ENCODE data around the gene DOCK2.

Gene DOCK2

DNA sequence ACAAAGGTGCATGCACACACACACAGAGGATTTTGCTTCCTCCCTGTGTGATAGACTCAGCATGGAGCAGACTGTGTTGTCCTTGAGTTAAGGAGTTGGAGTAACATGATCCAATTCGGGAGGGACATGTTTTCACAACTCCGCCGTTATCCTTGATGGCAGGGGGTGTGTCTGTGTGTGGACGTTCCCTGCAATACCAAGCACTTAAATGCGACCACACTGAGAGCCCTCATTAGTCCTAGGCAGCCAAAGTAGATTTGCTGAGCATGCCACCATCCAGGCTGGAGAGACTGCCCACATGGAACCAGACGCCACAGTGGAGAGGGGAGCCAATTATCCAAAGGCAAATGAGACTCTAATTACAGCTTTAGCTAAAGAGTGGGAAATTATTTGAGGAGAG is 140.1 kb downstream of the DOCK2 start (continued):
- TF ChIP-seq, protein P1, sequence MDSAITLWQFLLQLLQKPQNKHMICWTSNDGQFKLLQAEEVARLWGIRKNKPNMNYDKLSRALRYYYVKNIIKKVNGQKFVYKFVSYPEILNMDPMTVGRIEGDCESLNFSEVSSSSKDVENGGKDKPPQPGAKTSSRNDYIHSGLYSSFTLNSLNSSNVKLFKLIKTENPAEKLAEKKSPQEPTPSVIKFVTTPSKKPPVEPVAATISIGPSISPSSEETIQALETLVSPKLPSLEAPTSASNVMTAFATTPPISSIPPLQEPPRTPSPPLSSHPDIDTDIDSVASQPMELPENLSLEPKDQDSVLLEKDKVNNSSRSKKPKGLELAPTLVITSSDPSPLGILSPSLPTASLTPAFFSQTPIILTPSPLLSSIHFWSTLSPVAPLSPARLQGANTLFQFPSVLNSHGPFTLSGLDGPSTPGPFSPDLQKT (IDR thresholded peaks at IDR 0.05; ENCODE audit: borderline replicate concordance, low read depth, low read length) = no peak
- no peak for TF ChIP-seq ZNF335 (tag by site-specific recombination; conservative IDR thresholded peaks at IDR 0.05)
- no peak for TF ChIP-seq ZBTB8A (tag by site-specific recombination; IDR thresholded peaks at IDR 0.05)
- no peak for TF ChIP-seq YY1 (tag by site-specific recombination; IDR thresholded peaks at IDR 0.05)
- TF ChIP-seq TCF7L2 (IDR thresholded peaks at IDR 0.05; ENCODE audit: borderline replicate concordance, low read depth, low read length) = no peak
- no peak for TF ChIP-seq ZNF223 (tag by site-specific recombination; IDR thresholded peaks at IDR 0.05)
- TF ChIP-seq ZNF121 (tag by site-specific recombination; IDR thresholded peaks at IDR 0.05) = no peak
- TF ChIP-seq ZNF544 (tag by site-specific recombination; IDR thresholded peaks at IDR 0.05) = no peak
- TF ChIP-seq, protein P2, sequence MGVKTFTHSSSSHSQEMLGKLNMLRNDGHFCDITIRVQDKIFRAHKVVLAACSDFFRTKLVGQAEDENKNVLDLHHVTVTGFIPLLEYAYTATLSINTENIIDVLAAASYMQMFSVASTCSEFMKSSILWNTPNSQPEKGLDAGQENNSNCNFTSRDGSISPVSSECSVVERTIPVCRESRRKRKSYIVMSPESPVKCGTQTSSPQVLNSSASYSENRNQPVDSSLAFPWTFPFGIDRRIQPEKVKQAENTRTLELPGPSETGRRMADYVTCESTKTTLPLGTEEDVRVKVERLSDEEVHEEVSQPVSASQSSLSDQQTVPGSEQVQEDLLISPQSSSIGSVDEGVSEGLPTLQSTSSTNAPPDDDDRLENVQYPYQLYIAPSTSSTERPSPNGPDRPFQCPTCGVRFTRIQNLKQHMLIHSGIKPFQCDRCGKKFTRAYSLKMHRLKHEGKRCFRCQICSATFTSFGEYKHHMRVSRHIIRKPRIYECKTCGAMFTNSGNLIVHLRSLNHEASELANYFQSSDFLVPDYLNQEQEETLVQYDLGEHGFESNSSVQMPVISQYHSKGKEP (tag by site-specific recombination; IDR thresholded peaks at IDR 0.05) = no peak
- peak; percentile 76 for TF ChIP-seq KLF9 (tag by site-specific recombination; IDR thresholded peaks at IDR 0.05; ENCODE audit: low read depth)
- no peak for TF ChIP-seq ZNF16 (tag by site-specific recombination; IDR thresholded peaks at IDR 0.05; ENCODE audit: low read depth)
- no peak for TF ChIP-seq ZNF660 (tag by site-specific recombination; IDR thresholded peaks at IDR 0.05)
- TF ChIP-seq, protein P3, sequence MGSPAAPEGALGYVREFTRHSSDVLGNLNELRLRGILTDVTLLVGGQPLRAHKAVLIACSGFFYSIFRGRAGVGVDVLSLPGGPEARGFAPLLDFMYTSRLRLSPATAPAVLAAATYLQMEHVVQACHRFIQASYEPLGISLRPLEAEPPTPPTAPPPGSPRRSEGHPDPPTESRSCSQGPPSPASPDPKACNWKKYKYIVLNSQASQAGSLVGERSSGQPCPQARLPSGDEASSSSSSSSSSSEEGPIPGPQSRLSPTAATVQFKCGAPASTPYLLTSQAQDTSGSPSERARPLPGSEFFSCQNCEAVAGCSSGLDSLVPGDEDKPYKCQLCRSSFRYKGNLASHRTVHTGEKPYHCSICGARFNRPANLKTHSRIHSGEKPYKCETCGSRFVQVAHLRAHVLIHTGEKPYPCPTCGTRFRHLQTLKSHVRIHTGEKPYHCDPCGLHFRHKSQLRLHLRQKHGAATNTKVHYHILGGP (tag by site-specific recombination; IDR thresholded peaks at IDR 0.05) = no peak
- TF ChIP-seq ZNF10 (tag by site-specific recombination; IDR thresholded peaks at IDR 0.05) = no peak
- TF ChIP-seq, protein P4, sequence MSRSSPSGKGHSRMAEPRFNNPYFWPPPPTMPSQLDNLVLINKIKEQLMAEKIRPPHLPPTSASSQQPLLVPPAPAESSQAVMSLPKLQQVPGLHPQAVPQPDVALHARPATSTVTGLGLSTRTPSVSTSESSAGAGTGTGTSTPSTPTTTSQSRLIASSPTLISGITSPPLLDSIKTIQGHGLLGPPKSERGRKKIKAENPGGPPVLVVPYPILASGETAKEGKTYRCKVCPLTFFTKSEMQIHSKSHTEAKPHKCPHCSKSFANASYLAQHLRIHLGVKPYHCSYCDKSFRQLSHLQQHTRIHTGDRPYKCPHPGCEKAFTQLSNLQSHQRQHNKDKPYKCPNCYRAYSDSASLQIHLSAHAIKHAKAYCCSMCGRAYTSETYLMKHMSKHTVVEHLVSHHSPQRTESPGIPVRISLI (tag by site-specific recombination; IDR thresholded peaks at IDR 0.05) = no peak
- no peak for TF ChIP-seq ZNF621 (tag by site-specific recombination; IDR thresholded peaks at IDR 0.05)
- TF ChIP-seq ZNF423 (tag by site-specific recombination; IDR thresholded peaks at IDR 0.05) = no peak
- no peak for TF ChIP-seq ZNF510 (tag by site-specific recombination; IDR thresholded peaks at IDR 0.05; ENCODE audit: insufficient replicate concordance)
- no peak for TF ChIP-seq ZBTB21 (tag by site-specific recombination; IDR thresholded peaks at IDR 0.05)
- TF ChIP-seq, protein P5, sequence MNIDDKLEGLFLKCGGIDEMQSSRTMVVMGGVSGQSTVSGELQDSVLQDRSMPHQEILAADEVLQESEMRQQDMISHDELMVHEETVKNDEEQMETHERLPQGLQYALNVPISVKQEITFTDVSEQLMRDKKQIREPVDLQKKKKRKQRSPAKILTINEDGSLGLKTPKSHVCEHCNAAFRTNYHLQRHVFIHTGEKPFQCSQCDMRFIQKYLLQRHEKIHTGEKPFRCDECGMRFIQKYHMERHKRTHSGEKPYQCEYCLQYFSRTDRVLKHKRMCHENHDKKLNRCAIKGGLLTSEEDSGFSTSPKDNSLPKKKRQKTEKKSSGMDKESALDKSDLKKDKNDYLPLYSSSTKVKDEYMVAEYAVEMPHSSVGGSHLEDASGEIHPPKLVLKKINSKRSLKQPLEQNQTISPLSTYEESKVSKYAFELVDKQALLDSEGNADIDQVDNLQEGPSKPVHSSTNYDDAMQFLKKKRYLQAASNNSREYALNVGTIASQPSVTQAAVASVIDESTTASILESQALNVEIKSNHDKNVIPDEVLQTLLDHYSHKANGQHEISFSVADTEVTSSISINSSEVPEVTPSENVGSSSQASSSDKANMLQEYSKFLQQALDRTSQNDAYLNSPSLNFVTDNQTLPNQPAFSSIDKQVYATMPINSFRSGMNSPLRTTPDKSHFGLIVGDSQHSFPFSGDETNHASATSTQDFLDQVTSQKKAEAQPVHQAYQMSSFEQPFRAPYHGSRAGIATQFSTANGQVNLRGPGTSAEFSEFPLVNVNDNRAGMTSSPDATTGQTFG (tag by site-specific recombination; IDR thresholded peaks at IDR 0.05; ENCODE audit: borderline replicate concordance) = no peak
- peak; percentile 94 for TF ChIP-seq GLIS1 (tag by site-specific recombination; IDR thresholded peaks at IDR 0.05)
- no peak for TF ChIP-seq PRDM4 (tag by site-specific recombination; IDR thresholded peaks at IDR 0.05)
- TF ChIP-seq OVOL3 (tag by site-specific recombination; IDR thresholded peaks at IDR 0.05) = 0 out of 2 replicates have a peak, but pooled peaks have one; percentile 32
- TF ChIP-seq ZNF341 (tag by site-specific recombination; IDR thresholded peaks at IDR 0.05; ENCODE audit: low read depth) = peak; percentile 44; the same call in 1 of the 2 replicates
- no peak for TF ChIP-seq GFI1B (tag by site-specific recombination; IDR thresholded peaks at IDR 0.05)
- TF ChIP-seq INSM2 (tag by site-specific recombination; IDR thresholded peaks at IDR 0.05) = no peak
- TF ChIP-seq TRIM28 (IDR thresholded peaks at IDR 0.05; ENCODE audit: borderline replicate concordance, low read length) = peak; percentile 87
- no peak for TF ChIP-seq ZNF624 (tag by site-specific recombination; IDR thresholded peaks at IDR 0.05)

All from HEK293 (cell line).